Activated naive CD4-positive, alpha-beta T cell (primary cell): ENCODE data around the gene SPHK1.

ENCODE experiments used
- DNase-seq, 4 experiments: peaks; one replicate each; lab custom pipeline; 2025; lab: John Stamatoyannopoulos, UW

Gene SPHK1

GRCh38 chr17:76384987-76385891 lies 830 bp downstream of the SPHK1 start:
- peak in 1 of 4 experiments; percentile 20 for DNase-seq

- DNase-seq = peak; percentile 38 to 75 (median 66)
These were observed 1.7 kb downstream of the SPHK1 start for GRCh38 chr17:76385892-76386786.

- DNase-seq = no peak
These were observed 2.8 kb downstream of the SPHK1 start for GRCh38 chr17:76386966-76387765.

- no peak for DNase-seq
These were observed 4.8 kb downstream of the SPHK1 start for GRCh38 chr17:76388966-76389888.

GRCh38 chr17:76390003-76390421 lies 5.6 kb downstream of the SPHK1 start:
- DNase-seq = no peak

- no peak for DNase-seq
These were observed 6.8 kb downstream of the SPHK1 start for GRCh38 chr17:76391200-76391715.

GRCh38 chr17:76394166-76394565 lies 9.8 kb downstream of the SPHK1 start:
- no peak for DNase-seq

GRCh38 chr17:76395980-76396379 lies 11.6 kb downstream of the SPHK1 start:
- no peak for DNase-seq

GRCh38 chr17:76397184-76397583 lies 12.8 kb downstream of the SPHK1 start:
- no peak for DNase-seq

- DNase-seq = peak; percentile 59 to 88 (median 82)
These were observed 13.5 kb downstream of the SPHK1 start for GRCh38 chr17:76397687-76398522.

GRCh38 chr17:76398523-76399174 lies 14.2 kb downstream of the SPHK1 start:
- no peak for DNase-seq

GRCh38 chr17:76399175-76400172 lies 15.1 kb downstream of the SPHK1 start:
- no peak for DNase-seq

- no peak for DNase-seq
These were observed 18.3 kb downstream of the SPHK1 start for GRCh38 chr17:76402711-76403110.

- no peak for DNase-seq
These were observed 19.8 kb downstream of the SPHK1 start for GRCh38 chr17:76404256-76404655.

- no peak for DNase-seq
These were observed 20.7 kb downstream of the SPHK1 start for GRCh38 chr17:76404976-76405563.

GRCh38 chr17:76405607-76405966 lies 21.2 kb downstream of the SPHK1 start:
- no peak for DNase-seq

GRCh38 chr17:76405967-76406647 lies 21.7 kb downstream of the SPHK1 start:
- no peak for DNase-seq
